Neuron (in vitro differentiated cells): Measurements from ENCODE around the gene ABCA6.

Experiments used
- H2AFZ ChIP-seq: one replicate; pipeline ENCODE4 v1.6.1; 2013; ENCODE audit warnings: low read depth, mild to moderate bottlenecking, inconsistent platforms, low read length, moderate library complexity
- H3K27me3 ChIP-seq: one replicate; pipeline ENCODE4 v1.6.1; 2013; ENCODE audit warnings: low read length; ENCODE audit not compliant: insufficient read depth
- H3K36me3 ChIP-seq: one replicate; pipeline ENCODE4 v1.6.1; 2013; ENCODE audit warnings: low read length; ENCODE audit not compliant: insufficient read depth
- H3K4me1 ChIP-seq: one replicate; pipeline ENCODE4 v1.6.1; 2013; ENCODE audit warnings: low read length; ENCODE audit not compliant: insufficient read depth
- H3K4me3 ChIP-seq: 2 replicates; pipeline ENCODE4 v1.5.1; 2013; ENCODE audit warnings: mild to moderate bottlenecking, low read length, moderate library complexity
- H3K9me3 ChIP-seq: one replicate; pipeline ENCODE4 v1.6.1; 2013; ENCODE audit warnings: low read length

ABCA6 gene

DNA sequence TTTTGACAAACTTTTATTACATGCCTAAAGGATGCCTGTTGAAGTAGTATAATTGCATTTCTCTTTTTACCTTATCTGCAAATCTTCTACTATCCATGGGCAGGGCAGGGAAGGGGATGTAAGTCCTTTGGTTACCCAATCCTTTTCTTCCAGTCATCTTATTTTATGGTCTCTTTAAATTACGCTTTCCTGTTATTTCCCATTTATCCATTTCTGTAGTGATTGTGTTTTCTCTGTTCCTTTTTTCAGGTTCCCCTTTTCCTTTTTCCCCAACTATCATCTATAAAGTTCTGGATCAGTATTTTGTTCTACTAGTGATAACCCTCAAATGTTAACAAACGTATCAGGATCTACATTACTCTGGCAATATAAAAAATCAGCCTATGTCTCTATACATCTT is 77.7 kb downstream of the ABCA6 start:
- Histone ChIP-seq H3K9me3 (no peaks in the 10 kb centered on the region), H3K36me3 (no peaks in the 10 kb centered on the region), H3K27me3 (no peaks in the 10 kb centered on the region), H3K4me1 (peaks cover 19% of the 10 kb centered on the region), H2AFZ (no peak overlapping the region), H3K4me3 (no peak overlapping the region)

- Histone ChIP-seq H2AFZ (no peak overlapping the region), H3K4me3 (no peak overlapping the region), H3K4me1 (peaks cover 19% of the 10 kb centered on the region), H3K9me3 (no peaks in the 10 kb centered on the region), H3K27me3 (no peaks in the 10 kb centered on the region), H3K36me3 (no peaks in the 10 kb centered on the region)
Measured at GRCh38 chr17:69062860-69063581, 78.7 kb downstream of the ABCA6 start.

- H2AFZ ChIP-seq, result no peak overlapping the region
- H3K4me1 ChIP-seq, result peaks cover 19% of the 10 kb centered on the region
- H3K27me3 ChIP-seq, result no peaks in the 10 kb centered on the region
- H3K36me3 ChIP-seq, result no peaks in the 10 kb centered on the region
- no peaks in the 10 kb centered on the region for H3K9me3 ChIP-seq
- H3K4me3 ChIP-seq, result no peak overlapping the region
Measured at GRCh38 chr17:69061721-69062556, 79.8 kb downstream of the ABCA6 start.

- Histone ChIP-seq H3K27me3 (no peaks in the 10 kb centered on the region), H3K9me3 (no peaks in the 10 kb centered on the region), H3K36me3 (no peaks in the 10 kb centered on the region), H3K4me3 (no peak within 1 kb of the TSS), H3K4me1 (peaks cover 19% of the 10 kb centered on the region), H2AFZ (peak within 1 kb of the TSS; percentile 48)
Measured at GRCh38 chr17:69060822-69061221, 80.9 kb downstream of the ABCA6 start, which contains the start of gene ABCA9. Gene ABCA9 (minus strand): TSS chr17:69060927. CDS start chr17:69051126, 9,801 bp downstream.

GRCh38 chr17:69059458-69060175 is 82.1 kb downstream of the ABCA6 start:
- Histone ChIP-seq H3K4me3 (no peak overlapping the region), H3K36me3 (no peaks in the 10 kb centered on the region), H3K4me1 (peaks cover 19% of the 10 kb centered on the region), H3K27me3 (no peaks in the 10 kb centered on the region), H3K9me3 (no peaks in the 10 kb centered on the region), H2AFZ (no peak overlapping the region)

GRCh38 chr17:69058165-69058564 is 83.5 kb downstream of the ABCA6 start:
- Histone ChIP-seq H3K36me3 (no peaks in the 10 kb centered on the region), H3K4me1 (peaks cover 18% of the 10 kb centered on the region), H2AFZ (no peak overlapping the region), H3K27me3 (no peaks in the 10 kb centered on the region), H3K4me3 (no peak overlapping the region), H3K9me3 (no peaks in the 10 kb centered on the region)

DNA sequence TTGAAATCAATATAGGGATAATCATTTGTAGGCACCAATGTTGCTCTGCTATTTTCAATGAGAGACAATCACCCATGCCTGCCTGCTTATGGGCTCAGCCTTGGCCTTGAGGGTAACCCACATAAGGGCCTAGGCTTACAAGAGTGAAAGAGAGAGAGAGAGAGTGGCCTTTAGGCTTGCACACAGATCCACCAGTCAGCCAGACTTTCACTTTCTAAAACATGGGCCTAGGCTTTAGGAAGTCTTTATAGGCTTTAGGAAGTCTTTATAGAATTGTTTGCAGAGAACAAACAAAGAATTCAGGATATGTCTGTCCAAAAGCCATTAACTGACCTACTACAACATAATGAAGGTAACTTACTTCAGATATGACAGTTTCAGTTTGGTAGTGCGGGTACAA is 84.4 kb downstream of the ABCA6 start:
- peaks cover 16% of the 10 kb centered on the region for H3K4me1 ChIP-seq
- H3K9me3 ChIP-seq, result no peaks in the 10 kb centered on the region
- no peak overlapping the region for H3K4me3 ChIP-seq
- no peak overlapping the region for H2AFZ ChIP-seq
- no peaks in the 10 kb centered on the region for H3K36me3 ChIP-seq
- no peaks in the 10 kb centered on the region for H3K27me3 ChIP-seq

GRCh38 chr17:69056179-69056823 is 85.4 kb downstream of the ABCA6 start:
- Histone ChIP-seq H2AFZ (no peak overlapping the region), H3K36me3 (no peaks in the 10 kb centered on the region), H3K9me3 (no peaks in the 10 kb centered on the region), H3K4me1 (peaks cover 10% of the 10 kb centered on the region), H3K4me3 (no peak overlapping the region), H3K27me3 (no peaks in the 10 kb centered on the region)

- Histone ChIP-seq H3K9me3 (no peaks in the 10 kb centered on the region), H3K27me3 (no peaks in the 10 kb centered on the region), H2AFZ (no peak overlapping the region), H3K4me1 (peaks cover 4% of the 10 kb centered on the region), H3K36me3 (no peaks in the 10 kb centered on the region), H3K4me3 (no peak overlapping the region)
Measured at GRCh38 chr17:69055334-69055733, 86.4 kb downstream of the ABCA6 start.

DNA sequence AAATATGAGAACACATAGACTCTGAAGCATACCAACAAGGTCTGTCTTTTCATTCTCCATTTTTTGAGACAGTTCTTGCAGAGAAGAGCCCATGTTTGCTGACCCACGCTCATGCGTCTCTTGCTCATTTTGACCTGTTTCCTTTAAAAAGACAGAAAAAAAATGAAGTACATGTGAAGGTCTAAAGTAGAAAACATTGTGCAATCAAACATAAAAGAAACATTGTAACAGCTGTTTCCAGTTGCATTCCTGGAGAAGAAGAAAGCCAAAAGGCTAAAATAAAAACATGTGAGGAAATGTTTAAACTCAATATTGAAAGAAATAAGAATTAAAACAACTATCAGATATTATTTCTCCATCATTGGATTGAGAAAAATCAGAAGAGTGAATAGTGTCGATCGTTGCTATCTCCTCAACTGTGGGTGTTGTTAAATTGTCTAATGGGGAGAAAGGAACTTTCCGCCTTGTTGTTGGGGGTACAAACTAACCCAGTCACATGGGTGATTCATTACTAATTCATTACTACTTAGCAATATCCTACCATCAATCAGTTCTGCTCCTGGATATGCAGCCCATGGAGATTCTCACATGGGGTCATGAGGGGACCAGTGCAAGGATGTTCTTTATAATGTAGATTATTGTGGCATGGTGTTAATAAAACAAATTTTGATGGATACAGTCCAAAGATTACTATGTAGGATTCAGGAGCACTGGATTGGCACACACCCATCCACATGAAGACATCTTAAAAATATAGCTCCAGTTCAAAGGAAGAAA is 90.5 kb downstream of the ABCA6 start:
- H3K4me1 ChIP-seq, result peaks cover 10% of the 10 kb centered on the region
- no peaks in the 10 kb centered on the region for H3K9me3 ChIP-seq
- no peaks in the 10 kb centered on the region for H3K36me3 ChIP-seq
- H3K4me3 ChIP-seq, result no peak overlapping the region
- no peaks in the 10 kb centered on the region for H3K27me3 ChIP-seq
- H2AFZ ChIP-seq, result no peak overlapping the region

DNA sequence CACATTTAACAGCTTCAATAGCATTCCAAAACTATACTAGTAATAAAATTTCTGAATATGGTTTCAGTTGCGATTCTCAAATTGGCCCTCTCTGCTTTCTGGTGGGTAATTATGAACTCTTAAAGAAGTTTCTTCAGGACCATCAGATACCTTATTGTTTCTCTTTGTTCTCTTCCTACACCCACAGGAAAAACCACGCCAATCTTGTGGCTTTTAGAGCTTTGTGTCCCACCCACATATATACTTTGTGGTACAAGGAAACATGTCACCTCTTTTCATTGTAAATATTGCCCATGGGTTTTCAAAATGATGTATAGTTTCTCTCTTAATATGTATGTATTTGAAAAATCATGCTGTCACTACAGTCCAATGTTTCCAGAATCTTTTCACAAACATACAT is 93.1 kb downstream of the ABCA6 start:
- Histone ChIP-seq H3K36me3 (no peaks in the 10 kb centered on the region), H3K4me3 (no peak overlapping the region), H3K27me3 (no peaks in the 10 kb centered on the region), H3K9me3 (no peaks in the 10 kb centered on the region), H2AFZ (no peak overlapping the region), H3K4me1 (peaks cover 10% of the 10 kb centered on the region)
